ENCODE measurements around the gene CYBRD1.
"Not testable (repeated sequence)": the region's sequence is repeated elsewhere in the genome, so short reads cannot be mapped to it uniquely, and the experiment has no call there.

DNA sequence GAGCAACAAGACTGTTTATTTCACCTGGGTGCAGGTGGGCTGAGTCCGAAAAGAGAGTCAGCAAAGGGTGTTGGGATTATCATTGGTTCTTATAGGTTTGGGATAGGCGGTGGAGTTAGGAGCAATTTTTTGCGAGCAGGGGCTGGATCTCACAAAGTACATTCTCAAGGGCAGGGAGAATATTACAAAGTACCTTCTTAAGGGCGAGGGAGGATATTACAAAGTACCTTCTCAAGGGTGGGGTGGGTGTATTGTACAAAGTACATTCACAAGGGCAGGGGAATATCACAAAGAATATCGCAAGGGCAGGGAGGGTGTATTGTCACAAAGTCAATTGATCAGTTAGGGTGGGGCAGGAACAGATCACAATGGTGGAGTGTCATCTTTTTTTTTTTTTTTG lies 24.6 kb upstream of the CYBRD1 start:
- not testable (repeated sequence) for TF ChIP-seq POLR2A, CTCF (IDR thresholded peaks at IDR 0.05)
